PC-3 (cell line): ENCODE results near the gene MGLL. TPM values are rescaled to one million over a fixed set of nuclear protein-coding genes. Genes with fewer than 3 reads are reported as not detected.

ENCODE experiments used
- ATAC-seq: fragments of 200-7000 bp; cut with Tn5 transposase; 2 replicates; pipeline ENCODE4 v1.9.1; 2020; ENCODE audit warnings: mild to moderate bottlenecking, moderate library complexity
- BruUV-seq: library from RNA; stranded (reverse); fragments of 400-500 nt; replicated peaks from 2 replicates; lab custom pipeline; 2021; lab: Mats Ljungman, UMichigan
- CTCF ChIA-PET: fragments of 300-600 bp; sonication (Branson Sonifier 250); formaldehyde crosslinking; loops from one replicate; lab custom pipeline; 2022; ENCODE audit warnings: antibody characterized with exemption; lab: Charles Lee
- POLR2A ChIA-PET: fragments of 300-600 bp; sonication (Branson Sonifier 250); formaldehyde crosslinking; loops from one replicate; lab custom pipeline; 2022; ENCODE audit warnings: antibody characterized with exemption; ENCODE audit not compliant: unreplicated experiment; lab: Charles Lee
- DNase-seq: peaks from one replicate; pipeline ENCODE4 v3.0.0-alpha.2; 2015
- H2AFZ ChIP-seq: fragments of 300-600 bp; sonication (generic); 2 replicates; pipeline ENCODE4 v1.6.0; 2016; ENCODE audit warnings: antibody characterized with exemption, low read length
- H3F3A ChIP-seq: fragments of 300-600 bp; sonication (generic); one replicate; pipeline ENCODE4 v1.6.0; 2017; ENCODE audit warnings: antibody characterized with exemption, low read length, control low read depth, mild to moderate bottlenecking; ENCODE audit not compliant: unreplicated experiment
- H3K27ac ChIP-seq: fragments of 300-600 bp; sonication (generic); 2 replicates; pipeline ENCODE4 v1.5.1; 2016; ENCODE audit warnings: mild to moderate bottlenecking, low read length
- H3K27me3 ChIP-seq: fragments of 300-600 bp; sonication (generic); 2 replicates; pipeline ENCODE4 v1.6.1; 2016; ENCODE audit warnings: low read length, mixed read lengths
- H3K36me3 ChIP-seq: fragments of 300-600 bp; sonication (generic); 2 replicates; pipeline ENCODE4 v1.6.1; 2016; ENCODE audit warnings: low read depth, mixed run types, low read length, mixed read lengths
- H3K4me1 ChIP-seq: fragments of 300-600 bp; sonication (generic); 2 replicates; pipeline ENCODE4 v1.5.1; 2016; ENCODE audit warnings: low read length; ENCODE audit not compliant: insufficient read depth
- H3K4me2 ChIP-seq: fragments of 300-600 bp; sonication (generic); 2 replicates; pipeline ENCODE4 v1.6.0; 2016; ENCODE audit warnings: low read length
- H3K4me3 ChIP-seq: fragments of 300-600 bp; sonication (generic); 2 replicates; pipeline ENCODE4 v1.5.1; 2016; ENCODE audit warnings: mild to moderate bottlenecking, low read length, mixed read lengths
- H3K79me2 ChIP-seq: fragments of 300-600 bp; sonication (generic); 2 replicates; pipeline ENCODE4 v1.6.1; 2017; ENCODE audit warnings: low read length, mixed read lengths
- H3K9ac ChIP-seq: fragments of 300-600 bp; sonication (generic); 2 replicates; pipeline ENCODE4 v1.6.0; 2016; ENCODE audit warnings: mild to moderate bottlenecking, low read length
- H3K9me2 ChIP-seq: fragments of 300-600 bp; sonication (generic); replicated peaks from 2 replicates; pipeline ENCODE4 v1.6.1; 2016; ENCODE audit warnings: mixed run types, low read length, mixed read lengths
- H3K9me3 ChIP-seq: fragments of 300-600 bp; sonication (generic); 2 replicates; pipeline ENCODE4 v1.6.1; 2016; ENCODE audit warnings: low read length, mixed read lengths
- H4K20me1 ChIP-seq: fragments of 300-600 bp; sonication (generic); 2 replicates; pipeline ENCODE4 v1.6.1; 2016; ENCODE audit warnings: low read length, mixed read lengths
- EZH2 ChIP-seq: fragments of 300-600 bp; sonication (generic); IDR thresholded peaks from one replicate; pipeline ENCODE4 v1.6.1; 2017; ENCODE audit warnings: antibody characterized with exemption, mild to moderate bottlenecking, low read length; ENCODE audit not compliant: unreplicated experiment
- EZH2phosphoT487 ChIP-seq: fragments of 300-600 bp; sonication (generic); IDR thresholded peaks from 2 replicates; pipeline ENCODE4 v1.6.1; 2018; ENCODE audit warnings: mild to moderate bottlenecking, antibody characterized with exemption, low read length, borderline replicate concordance
- intact Hi-C: fragments of 100-400 bp; cut with micrococcal nuclease; formaldehyde crosslinking; loops from 2 replicates; pipeline ENCODE4 v1.9.0; 2023
- total RNA-seq: library from RNA; depleted of rRNA; stranded (reverse); fragments of >200 nt; gene quantifications from 2 replicates; pipeline ENCODE4 v1.2.3, GENCODE V29; 2014
- TF ChIP-seq, protein P1 (sequence below): fragments of 300-600 bp; sonication (generic); conservative IDR thresholded peaks from 2 replicates; pipeline ENCODE4 v1.5.1; 2017; ENCODE audit warnings: antibody characterized with exemption, low read depth, mild to moderate bottlenecking, low read length

MGLL gene
- total RNA-seq, 1 experiment from 2014 or later, result 38.7 TPM

DNA sequence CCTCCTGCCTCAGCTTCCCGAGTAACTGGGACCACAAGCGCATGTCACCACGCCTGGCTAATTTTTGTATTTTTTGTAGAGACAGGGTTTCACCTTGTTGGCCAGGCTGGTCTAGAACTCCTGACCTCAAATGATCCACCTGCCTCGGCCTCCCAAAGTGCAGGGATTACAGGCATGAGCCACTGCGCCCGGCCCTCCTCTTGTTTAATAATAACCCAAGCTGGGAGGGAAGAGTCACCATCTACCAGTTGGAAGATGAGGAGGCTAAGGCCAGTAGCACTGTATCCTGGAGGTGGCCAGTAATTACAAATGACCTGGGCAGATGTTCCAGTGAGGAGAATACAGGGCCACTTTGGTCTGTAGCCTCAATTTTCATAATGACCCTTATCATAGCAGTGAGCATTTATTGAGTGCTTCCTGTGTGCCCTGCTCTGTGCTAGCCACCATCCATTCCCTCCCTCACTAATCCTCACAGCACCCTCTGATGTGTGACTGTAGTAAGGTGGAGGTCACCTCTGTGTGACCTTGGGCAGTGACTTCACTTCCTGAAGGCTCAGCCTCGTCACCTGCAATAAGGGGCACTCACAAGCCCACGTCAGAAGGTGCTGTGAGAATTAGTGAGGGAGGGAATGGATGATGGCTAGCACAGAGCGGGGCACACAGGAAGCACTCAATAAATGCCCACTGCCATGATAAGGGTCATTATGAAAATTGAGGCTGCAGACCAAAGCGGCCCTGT, 85.3 kb downstream of the MGLL start:
- no peaks in the 10 kb centered on the region for H4K20me1 ChIP-seq
- DNase-seq (no peak), ATAC-seq (no peak)
- peaks cover 16% of the 10 kb centered on the region for H3K79me2 ChIP-seq
- no peaks in the 10 kb centered on the region for H3F3A ChIP-seq
- peak overlapping the region; percentile 95 for H3K27ac ChIP-seq
- peaks cover 42% of the 10 kb centered on the region for H3K4me1 ChIP-seq
- H3K9me2 ChIP-seq, result no peaks in the 10 kb centered on the region
- no peaks in the 10 kb centered on the region for H3K36me3 ChIP-seq
- POLR2A ChIA-PET, result interaction anchor here (0.6 kb wide), 1 partner anchor 225 kb away, joined by 3 read pairs; no protein-coding TSS in a partner anchor
- H3K9ac ChIP-seq, result no peak overlapping the region
- H3K9me3 ChIP-seq, result no peaks in the 10 kb centered on the region
- no TSS peak for BruUV-seq
- no peak overlapping the region for H3K4me3 ChIP-seq
- no peak overlapping the region for H3K4me2 ChIP-seq
- no peaks in the 10 kb centered on the region for H3K27me3 ChIP-seq
- intact Hi-C loops, result no loop called here
- TF ChIP-seq, protein P1, sequence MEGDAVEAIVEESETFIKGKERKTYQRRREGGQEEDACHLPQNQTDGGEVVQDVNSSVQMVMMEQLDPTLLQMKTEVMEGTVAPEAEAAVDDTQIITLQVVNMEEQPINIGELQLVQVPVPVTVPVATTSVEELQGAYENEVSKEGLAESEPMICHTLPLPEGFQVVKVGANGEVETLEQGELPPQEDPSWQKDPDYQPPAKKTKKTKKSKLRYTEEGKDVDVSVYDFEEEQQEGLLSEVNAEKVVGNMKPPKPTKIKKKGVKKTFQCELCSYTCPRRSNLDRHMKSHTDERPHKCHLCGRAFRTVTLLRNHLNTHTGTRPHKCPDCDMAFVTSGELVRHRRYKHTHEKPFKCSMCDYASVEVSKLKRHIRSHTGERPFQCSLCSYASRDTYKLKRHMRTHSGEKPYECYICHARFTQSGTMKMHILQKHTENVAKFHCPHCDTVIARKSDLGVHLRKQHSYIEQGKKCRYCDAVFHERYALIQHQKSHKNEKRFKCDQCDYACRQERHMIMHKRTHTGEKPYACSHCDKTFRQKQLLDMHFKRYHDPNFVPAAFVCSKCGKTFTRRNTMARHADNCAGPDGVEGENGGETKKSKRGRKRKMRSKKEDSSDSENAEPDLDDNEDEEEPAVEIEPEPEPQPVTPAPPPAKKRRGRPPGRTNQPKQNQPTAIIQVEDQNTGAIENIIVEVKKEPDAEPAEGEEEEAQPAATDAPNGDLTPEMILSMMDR, result no peak
- no peak for TF ChIP-seq EZH2
- TF ChIP-seq EZH2phosphoT487, result no peak
- H2AFZ ChIP-seq, result no peak overlapping the region
- CTCF ChIA-PET, result no interaction called here

DNA sequence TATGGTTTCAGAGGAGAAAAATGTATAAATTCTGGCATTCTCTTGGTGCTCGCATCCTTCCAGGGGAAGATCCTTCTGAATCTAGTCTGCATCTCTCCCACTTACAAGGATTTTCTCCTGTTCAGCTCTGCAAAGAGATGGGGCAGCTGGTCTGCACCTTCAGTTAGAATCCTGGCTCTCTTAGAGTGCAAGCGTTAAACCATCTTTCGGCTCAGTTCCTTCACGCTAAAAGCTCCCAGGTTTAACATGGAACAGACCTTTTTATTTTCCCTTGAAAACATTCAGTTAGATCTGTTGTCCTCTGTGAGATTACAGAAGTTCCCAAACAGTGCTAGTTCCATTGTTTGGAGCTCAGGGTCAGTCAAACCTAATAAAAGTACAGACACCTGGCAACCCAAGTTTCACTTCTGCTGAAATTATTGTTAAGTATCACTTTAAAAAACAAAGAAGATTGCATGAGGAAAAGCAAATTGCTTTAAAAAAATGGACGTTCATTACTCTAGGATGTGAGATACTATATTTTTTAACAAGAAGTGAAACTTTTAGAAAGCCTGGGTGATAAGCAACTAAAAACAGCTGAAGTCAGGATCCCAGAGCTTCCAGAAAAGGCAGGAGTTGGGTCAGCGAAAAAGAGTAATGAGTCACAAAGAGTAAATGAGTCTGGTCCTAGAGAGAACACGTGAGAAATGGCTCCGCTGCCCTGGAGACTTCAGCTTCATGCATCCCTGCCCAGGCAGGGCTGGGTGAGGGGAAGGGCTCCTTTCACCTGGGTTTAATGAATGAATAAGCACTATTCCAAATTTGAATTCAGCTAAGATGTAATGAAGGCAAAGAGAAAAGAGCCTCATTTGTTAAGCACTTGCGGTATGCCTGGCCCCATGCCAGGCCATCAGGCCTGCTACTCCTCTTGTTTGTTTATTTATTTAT, 86.3 kb downstream of the MGLL start:
- H3K27me3 ChIP-seq, result no peaks in the 10 kb centered on the region
- H3K27ac ChIP-seq, result peak overlapping the region; percentile 95
- H3F3A ChIP-seq, result no peaks in the 10 kb centered on the region
- H2AFZ ChIP-seq, result no peak overlapping the region
- peak overlapping the region; percentile 64 for H3K9ac ChIP-seq
- ATAC-seq (peak; percentile 10; the same call in 1 of the 2 replicates), DNase-seq (peak; percentile 54)
- no peaks in the 10 kb centered on the region for H4K20me1 ChIP-seq
- peaks cover 42% of the 10 kb centered on the region for H3K4me1 ChIP-seq
- peak overlapping the region; percentile 63 for H3K4me2 ChIP-seq
- no peak overlapping the region for H3K4me3 ChIP-seq
- H3K9me3 ChIP-seq, result no peaks in the 10 kb centered on the region
- peaks cover 16% of the 10 kb centered on the region for H3K79me2 ChIP-seq
- BruUV-seq, result no TSS peak
- ChIA-PET POLR2A (interaction anchor here (0.6 to 0.7 kb wide), 3 partner anchors 11 to 226 kb away, joined by 3 to 4 read pairs (median 4); no protein-coding TSS in a partner anchor), CTCF (interaction anchor here (0.6 kb wide), 1 partner anchor 25 kb away, joined by 4 read pairs; no protein-coding TSS in a partner anchor)
- H3K36me3 ChIP-seq, result no peaks in the 10 kb centered on the region
- TF ChIP-seq EZH2 (no peak), EZH2phosphoT487 (no peak)
- TF ChIP-seq, protein P1, result no peak
- no peaks in the 10 kb centered on the region for H3K9me2 ChIP-seq
- intact Hi-C loops, result loop anchor here (1.0 kb wide), 2 partner anchors 22 to 38 kb away; no protein-coding TSS in a partner anchor
